SK-N-SH (cell line): ENCODE data around the gene SETD3. TPM values are rescaled to one million over a fixed set of nuclear protein-coding genes. Genes with fewer than 3 reads are reported as not detected.

Experiments
- CTCF ChIA-PET: fragments of 300-600, 350-600 bp; formaldehyde crosslinking; extraction: SDS; loops from one replicate; lab custom pipeline; 2021; lab: Yijun Ruan, JAX
- POLR2A ChIA-PET: fragments of 350-600 bp; sonication (Branson Sonifier 250); formaldehyde crosslinking; extraction: SDS; loops from one replicate; lab custom pipeline; 2020; ENCODE audit warnings: antibody characterized with exemption, inconsistent platforms; lab: Yijun Ruan, JAX
- DNase-seq: peaks from one replicate; pipeline ENCODE4 v3.0.0; 2012
- H2AFZ ChIP-seq: fragments of 200-600 bp; sonication (generic); 2 replicates; pipeline ENCODE4 v1.8.1; 2016; ENCODE audit warnings: antibody characterized with exemption, mild to moderate bottlenecking, low read depth
- H3F3A ChIP-seq: fragments of 200-600 bp; sonication (generic); replicated peaks from 2 replicates; pipeline ENCODE3; 2016; ENCODE audit warnings: antibody characterized with exemption, mild to moderate bottlenecking; ENCODE audit not compliant: insufficient read depth
- H3K27ac ChIP-seq, 2 experiments: fragments of 200-500 bp in 1 of 2; fragments of 200-600 bp in 1 of 2; sonication (Bioruptor generic) in 1 of 2; sonication (generic), shearing (Covaris generic) in 1 of 2; 2 replicates each; pipeline versions ENCODE4 v1.5.1 to v1.6.1; 2014 to 2016; ENCODE audit warnings: low read depth in 2 of 2, inconsistent platforms in 1 of 2, low read length in 1 of 2, mild to moderate bottlenecking in 1 of 2, mixed read lengths in 1 of 2
- H3K27me3 ChIP-seq: fragments of 200-600 bp; sonication (generic), shearing (Covaris generic); 2 replicates; pipeline ENCODE4 v1.6.1; 2016; ENCODE audit warnings: mixed run types; ENCODE audit not compliant: insufficient read depth
- H3K36me3 ChIP-seq, 2 experiments: fragments of 200-500 bp in 1 of 2; fragments of 200-600 bp in 1 of 2; sonication (Bioruptor generic) in 1 of 2; sonication (generic) in 1 of 2; replicated peaks in 1 of 2; 2 replicates each; pipeline versions ENCODE3 to v1.5.1; 2014 to 2016; ENCODE audit warnings: low read length in 1 of 2, mild to moderate bottlenecking in 1 of 2; ENCODE audit not compliant: insufficient read depth in 2 of 2, control insufficient read depth in 1 of 2
- H3K4me1 ChIP-seq, 2 experiments: fragments of 200-500 bp in 1 of 2; fragments of 200-600 bp in 1 of 2; sonication (Bioruptor generic) in 1 of 2; sonication (generic), shearing (Covaris generic) in 1 of 2; 2 replicates each; pipeline versions ENCODE4 v1.5.1 to v1.6.1; 2014 to 2016; ENCODE audit warnings: low read depth in 1 of 2, low read length in 1 of 2, mixed run types in 1 of 2; ENCODE audit not compliant: insufficient read depth in 2 of 2, control insufficient read depth in 1 of 2
- H3K4me2 ChIP-seq: fragments of 200-600 bp; sonication (generic), shearing (Covaris generic); 2 replicates; pipeline ENCODE4 v1.6.1; 2017; ENCODE audit warnings: mixed run types
- H3K4me3 ChIP-seq, 2 experiments: fragments of 200-500 bp in 1 of 2; fragments of 200-600 bp in 1 of 2; sonication (Bioruptor generic) in 1 of 2; sonication (generic), shearing (Covaris generic) in 1 of 2; 2 replicates each; pipeline versions ENCODE4 v1.5.1 to v1.8.1; 2014 to 2016; ENCODE audit warnings: low read depth in 2 of 2, inconsistent platforms in 1 of 2, low read length in 1 of 2, mild to moderate bottlenecking in 1 of 2, mixed read lengths in 1 of 2, moderate library complexity in 1 of 2
- H3K79me2 ChIP-seq: fragments of 200-600 bp; sonication (generic); 2 replicates; pipeline ENCODE4 v1.8.1; 2017; ENCODE audit warnings: mild to moderate bottlenecking; ENCODE audit not compliant: insufficient read depth
- H3K9ac ChIP-seq: fragments of 200-600 bp; sonication (generic); 2 replicates; pipeline ENCODE4 v1.6.1; 2017; ENCODE audit warnings: mixed run types
- H3K9me2 ChIP-seq: fragments of 200-600 bp; sonication (generic); 2 replicates; pipeline ENCODE4 v1.6.1; 2017; ENCODE audit warnings: mixed run types
- H3K9me3 ChIP-seq: fragments of 200-600 bp; sonication (generic); 2 replicates; pipeline ENCODE4 v1.6.1; 2017; ENCODE audit warnings: mixed run types, mild to moderate bottlenecking, moderate library complexity
- H4K20me1 ChIP-seq: fragments of 200-600 bp; sonication (generic); 2 replicates; pipeline ENCODE4 v1.6.1; 2017; ENCODE audit warnings: mild to moderate bottlenecking, mixed run types; ENCODE audit not compliant: insufficient read depth
- CHD2 ChIP-seq: fragments of 150-350 bp; IDR thresholded peaks from 2 replicates; pipeline ENCODE4 v1.6.1; 2018; ENCODE audit warnings: low read length; ENCODE audit not compliant: partially characterized antibody
- ELF1 ChIP-seq: IDR thresholded peaks from 2 replicates; pipeline ENCODE4 v1.4.0; 2012
- GABPA ChIP-seq: IDR thresholded peaks from 2 replicates; pipeline ENCODE4 v1.4.0; 2012; ENCODE audit warnings: low read depth, mild to moderate bottlenecking
- GATA2 ChIP-seq: sonication (generic); formaldehyde crosslinking; IDR thresholded peaks from 2 replicates; pipeline ENCODE4 v1.5.0; 2020; ENCODE audit warnings: mild to moderate bottlenecking, missing genetic modification reagents
- MEF2A ChIP-seq: IDR thresholded peaks from 2 replicates; pipeline ENCODE4 v1.4.0; 2012; ENCODE audit warnings: low read depth, borderline replicate concordance
- MXI1 ChIP-seq: IDR thresholded peaks from 2 replicates; pipeline ENCODE4 v1.6.1; 2012; ENCODE audit warnings: mild to moderate bottlenecking, low read depth, low read length, improper control_type of control experiment
- NFIC ChIP-seq: IDR thresholded peaks from 2 replicates; pipeline ENCODE4 v1.4.0; 2012; ENCODE audit warnings: borderline replicate concordance
- NRF1 ChIP-seq: IDR thresholded peaks from 2 replicates; pipeline ENCODE4 v1.6.1; 2012; ENCODE audit warnings: low read depth, mild to moderate bottlenecking, low read length
- PBX3 ChIP-seq: IDR thresholded peaks from 2 replicates; pipeline ENCODE4; 2012
- POLR2AphosphoS5 ChIP-seq: IDR thresholded peaks from 2 replicates; pipeline ENCODE4 v1.6.1; 2012; ENCODE audit warnings: low read depth, low read length
- RXRA ChIP-seq: IDR thresholded peaks from 2 replicates; pipeline ENCODE4 v1.4.0; 2012; ENCODE audit warnings: low read depth, mild to moderate bottlenecking, borderline replicate concordance
- SIN3A ChIP-seq: IDR thresholded peaks from 2 replicates; pipeline ENCODE4 v1.6.1; 2012; ENCODE audit warnings: low read depth, mild to moderate bottlenecking, low read length, moderate library complexity, borderline replicate concordance
- SMC3 ChIP-seq: IDR thresholded peaks from 2 replicates; pipeline ENCODE4 v1.6.1; 2012; ENCODE audit warnings: low read depth, low read length, improper control_type of control experiment
- TAF1 ChIP-seq: IDR thresholded peaks from 2 replicates; pipeline ENCODE4 v1.6.1; 2012; ENCODE audit warnings: low read depth, mild to moderate bottlenecking, low read length, moderate library complexity, borderline replicate concordance
- TCF12 ChIP-seq: IDR thresholded peaks from 2 replicates; pipeline ENCODE4 v1.4.0; 2012
- USF1 ChIP-seq: IDR thresholded peaks from 2 replicates; pipeline ENCODE4 v1.4.0; 2012; ENCODE audit warnings: low read depth, borderline replicate concordance
- USF2 ChIP-seq: fragments of 150-350 bp; IDR thresholded peaks from 2 replicates; pipeline ENCODE4 v1.6.1; 2017; ENCODE audit warnings: antibody characterized with exemption, low read length, low read depth, borderline replicate concordance
- YY1 ChIP-seq: IDR thresholded peaks from 2 replicates; pipeline ENCODE4 v1.4.0; 2012; ENCODE audit warnings: low read depth, mild to moderate bottlenecking
- WGBS: methylation state at CpG from one replicate; pipeline ENCODE4 v1.1.6; 2017; ENCODE audit warnings: low lambda C conversion rate; 5-methylcytosine and 5-hydroxymethylcytosine counted together
- polyA plus RNA-seq, 3 experiments: library from polyadenylated mRNA; depleted of rRNA; stranded (reverse); fragments of >200 nt; gene quantifications; 2 replicates each; pipeline ENCODE4 v1.2.3, GENCODE V29; 2012
- TF ChIP-seq, protein P1 (sequence below): fragments of 200-600 bp; sonication (generic); IDR thresholded peaks from 2 replicates; pipeline ENCODE4 v1.6.1; 2017; ENCODE audit warnings: antibody characterized with exemption, mild to moderate bottlenecking, moderate library complexity
- TF ChIP-seq, protein P2 (sequence below): IDR thresholded peaks from 2 replicates; pipeline ENCODE4 v1.4.0; 2012; ENCODE audit warnings: low read depth

Gene SETD3
- polyA plus RNA-seq, 1 of the 3 experiments (the other 2 are of a cell fraction) = 19.1 TPM

DNA sequence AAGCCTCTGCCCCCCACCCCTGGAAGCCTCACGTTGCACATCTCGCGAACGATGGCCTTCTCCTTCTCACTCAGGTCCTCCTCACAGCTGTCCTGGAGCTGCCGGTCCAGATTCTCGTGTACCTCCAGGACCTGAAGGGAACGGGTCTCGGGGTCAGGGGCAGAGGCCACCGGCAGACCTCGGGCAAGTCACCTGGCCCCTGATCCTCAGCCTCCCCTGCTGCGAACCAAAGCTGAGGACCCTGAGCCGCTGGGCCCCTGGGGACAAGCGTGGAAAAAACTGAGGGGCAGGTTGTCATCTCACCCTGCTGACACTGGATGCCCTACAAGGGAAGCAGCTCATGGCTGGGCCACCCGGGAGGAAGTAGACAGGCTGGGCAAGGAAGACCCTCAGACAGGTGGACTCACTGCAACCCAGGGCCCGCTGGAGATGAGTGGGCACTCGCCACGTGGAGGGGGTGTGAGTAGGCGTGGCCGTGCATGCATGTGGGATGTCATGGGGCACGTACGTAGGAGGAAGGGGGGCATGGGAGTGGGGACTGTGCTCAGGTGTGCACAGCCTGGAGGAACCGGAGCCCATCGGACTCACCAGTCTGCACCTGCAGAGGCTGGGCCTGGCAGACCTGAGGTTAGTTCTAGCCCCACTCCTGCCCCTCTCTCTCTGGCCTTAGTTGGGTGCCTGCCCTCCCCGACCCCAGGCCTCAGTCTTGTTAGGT is 35.7 kb upstream of the SETD3 start (continued):
- TF ChIP-seq USF2 (no peak), TAF1 (no peak), NFIC (no peak), ELF1 (no peak), MEF2A (no peak)
- TF ChIP-seq, protein P1, sequence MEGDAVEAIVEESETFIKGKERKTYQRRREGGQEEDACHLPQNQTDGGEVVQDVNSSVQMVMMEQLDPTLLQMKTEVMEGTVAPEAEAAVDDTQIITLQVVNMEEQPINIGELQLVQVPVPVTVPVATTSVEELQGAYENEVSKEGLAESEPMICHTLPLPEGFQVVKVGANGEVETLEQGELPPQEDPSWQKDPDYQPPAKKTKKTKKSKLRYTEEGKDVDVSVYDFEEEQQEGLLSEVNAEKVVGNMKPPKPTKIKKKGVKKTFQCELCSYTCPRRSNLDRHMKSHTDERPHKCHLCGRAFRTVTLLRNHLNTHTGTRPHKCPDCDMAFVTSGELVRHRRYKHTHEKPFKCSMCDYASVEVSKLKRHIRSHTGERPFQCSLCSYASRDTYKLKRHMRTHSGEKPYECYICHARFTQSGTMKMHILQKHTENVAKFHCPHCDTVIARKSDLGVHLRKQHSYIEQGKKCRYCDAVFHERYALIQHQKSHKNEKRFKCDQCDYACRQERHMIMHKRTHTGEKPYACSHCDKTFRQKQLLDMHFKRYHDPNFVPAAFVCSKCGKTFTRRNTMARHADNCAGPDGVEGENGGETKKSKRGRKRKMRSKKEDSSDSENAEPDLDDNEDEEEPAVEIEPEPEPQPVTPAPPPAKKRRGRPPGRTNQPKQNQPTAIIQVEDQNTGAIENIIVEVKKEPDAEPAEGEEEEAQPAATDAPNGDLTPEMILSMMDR = no peak

GRCh38 chr14:99515301-99516155 is 34.9 kb upstream of the SETD3 start:
- Histone ChIP-seq H3K4me2 (no peak overlapping the region), H3K9me2 (no peaks in the 10 kb centered on the region), H3K9me3 (no peaks in the 10 kb centered on the region), H2AFZ (no peak overlapping the region), H4K20me1 (peaks cover 19% of the 10 kb centered on the region; the same call in 1 of the 2 replicates), H3K4me3 (no peak overlapping the region), H3K27me3 (no peaks in the 10 kb centered on the region), H3F3A (peaks cover 8% of the 10 kb centered on the region), H3K36me3 (peaks cover 5 to 39% of the 10 kb centered on the region in 2 experiments), H3K79me2 (peaks cover 17% of the 10 kb centered on the region; the same call in 1 of the 2 replicates), H3K27ac (no peak overlapping the region), H3K4me1 (peaks cover 0 to 16% of the 10 kb centered on the region in 2 experiments; a peak in 1 of 4 replicates), H3K9ac (no peak overlapping the region)
- 98% methylated on average over 13 of the region's 27 CpGs for WGBS
- CTCF ChIA-PET = interaction anchor here (0.6 to 3.6 kb wide), 4 partner anchors 60 to 112 kb away, joined by 3 to 34 read pairs (median 3); no protein-coding TSS in a partner anchor
- peak; percentile 23 for DNase-seq
- POLR2A ChIA-PET = no interaction called here
- no peak for TF ChIP-seq SIN3A
- TF ChIP-seq USF1 = no peak
- no peak for TF ChIP-seq GABPA
- no peak for TF ChIP-seq PBX3
- no peak for TF ChIP-seq TCF12
- TF ChIP-seq GATA2 (CRISPR knock-in tag) = no peak
- TF ChIP-seq, protein P2, sequence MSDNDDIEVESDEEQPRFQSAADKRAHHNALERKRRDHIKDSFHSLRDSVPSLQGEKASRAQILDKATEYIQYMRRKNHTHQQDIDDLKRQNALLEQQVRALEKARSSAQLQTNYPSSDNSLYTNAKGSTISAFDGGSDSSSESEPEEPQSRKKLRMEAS = no peak
- TF ChIP-seq MXI1 = no peak
- TF ChIP-seq CHD2 = no peak
- TF ChIP-seq NFIC = no peak
- TF ChIP-seq MEF2A = no peak
- TF ChIP-seq NRF1 = no peak
- no peak for TF ChIP-seq SMC3
- TF ChIP-seq YY1 = no peak
- no peak for TF ChIP-seq RXRA
- TF ChIP-seq TAF1 = no peak
- no peak for TF ChIP-seq POLR2AphosphoS5
